ENCODE results near the gene TMBIM1.

DNA sequence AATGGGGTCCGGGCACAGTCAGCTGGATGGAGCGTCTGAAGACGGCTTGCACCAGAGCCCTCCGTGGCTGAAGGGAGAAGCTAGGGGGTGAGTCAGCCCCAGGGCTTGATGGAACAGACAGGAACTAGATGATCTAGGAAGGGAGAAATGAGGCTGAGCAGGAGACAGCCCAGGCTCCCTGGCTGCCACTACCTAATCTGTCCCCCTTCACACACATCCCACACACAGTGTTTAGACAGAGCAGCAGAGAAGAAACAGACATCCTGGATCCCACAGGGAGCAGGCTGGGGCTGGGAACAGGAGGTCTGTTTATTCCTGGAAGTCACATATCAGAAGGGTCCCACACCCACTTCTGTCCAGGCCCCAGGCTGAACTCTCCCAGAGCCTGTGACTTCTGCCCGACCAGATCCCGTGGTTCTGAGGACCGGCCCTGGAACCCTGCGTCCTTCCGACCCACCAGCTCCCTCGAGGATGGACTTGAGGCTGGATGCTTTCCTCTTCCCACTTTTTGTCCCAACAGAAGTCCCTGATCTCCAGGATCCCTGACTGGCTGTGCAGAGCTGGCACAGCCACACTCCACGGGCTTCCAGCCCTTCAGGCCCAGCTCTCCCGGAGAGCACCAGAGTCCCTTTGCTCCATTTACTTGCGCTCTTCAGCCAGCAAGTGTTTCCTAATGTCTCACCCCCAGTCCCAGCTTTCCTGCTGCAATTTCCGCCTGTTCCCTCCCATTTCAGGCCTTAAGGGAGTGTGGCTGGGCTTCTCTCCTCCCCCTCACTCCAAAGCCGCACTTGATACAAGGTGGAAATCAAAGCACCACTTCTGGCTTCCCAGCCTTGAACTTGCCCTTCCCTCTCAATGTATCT lies 33.0 kb downstream of the TMBIM1 start:
- TF ChIP-seq, protein P1, sequence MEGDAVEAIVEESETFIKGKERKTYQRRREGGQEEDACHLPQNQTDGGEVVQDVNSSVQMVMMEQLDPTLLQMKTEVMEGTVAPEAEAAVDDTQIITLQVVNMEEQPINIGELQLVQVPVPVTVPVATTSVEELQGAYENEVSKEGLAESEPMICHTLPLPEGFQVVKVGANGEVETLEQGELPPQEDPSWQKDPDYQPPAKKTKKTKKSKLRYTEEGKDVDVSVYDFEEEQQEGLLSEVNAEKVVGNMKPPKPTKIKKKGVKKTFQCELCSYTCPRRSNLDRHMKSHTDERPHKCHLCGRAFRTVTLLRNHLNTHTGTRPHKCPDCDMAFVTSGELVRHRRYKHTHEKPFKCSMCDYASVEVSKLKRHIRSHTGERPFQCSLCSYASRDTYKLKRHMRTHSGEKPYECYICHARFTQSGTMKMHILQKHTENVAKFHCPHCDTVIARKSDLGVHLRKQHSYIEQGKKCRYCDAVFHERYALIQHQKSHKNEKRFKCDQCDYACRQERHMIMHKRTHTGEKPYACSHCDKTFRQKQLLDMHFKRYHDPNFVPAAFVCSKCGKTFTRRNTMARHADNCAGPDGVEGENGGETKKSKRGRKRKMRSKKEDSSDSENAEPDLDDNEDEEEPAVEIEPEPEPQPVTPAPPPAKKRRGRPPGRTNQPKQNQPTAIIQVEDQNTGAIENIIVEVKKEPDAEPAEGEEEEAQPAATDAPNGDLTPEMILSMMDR (IDR thresholded peaks at IDR 0.05; ENCODE audit: insufficient read depth, low read length, poor library complexity, severe bottlenecking): no peak
- no peak for TF ChIP-seq EZH2phosphoT487 (conservative IDR thresholded peaks at IDR 0.05; ENCODE audit: low read length)
